PC-3 (cell line): ENCODE results near the gene CADPS2.

ENCODE experiments used
- CTCF ChIP-seq: fragments of 300-600 bp; sonication (generic); conservative IDR thresholded peaks from 2 replicates; pipeline ENCODE4 v1.5.1; 2017; ENCODE audit warnings: antibody characterized with exemption, low read depth, mild to moderate bottlenecking, low read length
- EZH2 ChIP-seq: fragments of 300-600 bp; sonication (generic); IDR thresholded peaks from one replicate; pipeline ENCODE4 v1.6.1; 2017; ENCODE audit warnings: antibody characterized with exemption, mild to moderate bottlenecking, low read length; ENCODE audit not compliant: unreplicated experiment
- EZH2phosphoT487 ChIP-seq: fragments of 300-600 bp; sonication (generic); IDR thresholded peaks from 2 replicates; pipeline ENCODE4 v1.6.1; 2018; ENCODE audit warnings: mild to moderate bottlenecking, antibody characterized with exemption, low read length, borderline replicate concordance

DNA sequence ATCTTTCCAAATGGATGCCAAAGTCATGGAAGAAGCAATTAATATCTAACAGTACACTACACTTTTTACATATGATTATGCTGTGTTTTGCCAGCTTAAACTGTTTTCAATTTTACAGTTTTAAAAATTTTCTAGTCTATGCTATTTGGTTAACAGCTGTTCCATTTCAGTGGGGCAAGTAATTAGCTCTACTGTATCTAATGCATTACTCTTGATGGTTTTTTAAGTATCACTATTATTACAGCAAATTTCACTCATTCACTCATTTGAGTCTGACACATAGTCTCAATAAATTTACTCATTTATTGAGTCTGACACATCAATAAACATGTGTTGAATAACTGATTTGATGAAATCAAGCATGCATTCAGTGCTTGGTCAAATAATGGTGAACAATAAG, 343.1 kb downstream of the CADPS2 start:
- TF ChIP-seq EZH2 = no peak
- TF ChIP-seq CTCF = no peak
- no peak for TF ChIP-seq EZH2phosphoT487
